ENCODE data around the gene MADD. TPM values are rescaled to one million over a fixed set of nuclear protein-coding genes. Genes with fewer than 3 reads are reported as not detected.

Gene MADD
- total and polyA plus RNA-seq, 10 of the 15 experiments (the other 5 are each of a cell fraction or from before 2014, with no cell fraction given) = 0.47 to 35.4 (median 17.6) TPM

DNA sequence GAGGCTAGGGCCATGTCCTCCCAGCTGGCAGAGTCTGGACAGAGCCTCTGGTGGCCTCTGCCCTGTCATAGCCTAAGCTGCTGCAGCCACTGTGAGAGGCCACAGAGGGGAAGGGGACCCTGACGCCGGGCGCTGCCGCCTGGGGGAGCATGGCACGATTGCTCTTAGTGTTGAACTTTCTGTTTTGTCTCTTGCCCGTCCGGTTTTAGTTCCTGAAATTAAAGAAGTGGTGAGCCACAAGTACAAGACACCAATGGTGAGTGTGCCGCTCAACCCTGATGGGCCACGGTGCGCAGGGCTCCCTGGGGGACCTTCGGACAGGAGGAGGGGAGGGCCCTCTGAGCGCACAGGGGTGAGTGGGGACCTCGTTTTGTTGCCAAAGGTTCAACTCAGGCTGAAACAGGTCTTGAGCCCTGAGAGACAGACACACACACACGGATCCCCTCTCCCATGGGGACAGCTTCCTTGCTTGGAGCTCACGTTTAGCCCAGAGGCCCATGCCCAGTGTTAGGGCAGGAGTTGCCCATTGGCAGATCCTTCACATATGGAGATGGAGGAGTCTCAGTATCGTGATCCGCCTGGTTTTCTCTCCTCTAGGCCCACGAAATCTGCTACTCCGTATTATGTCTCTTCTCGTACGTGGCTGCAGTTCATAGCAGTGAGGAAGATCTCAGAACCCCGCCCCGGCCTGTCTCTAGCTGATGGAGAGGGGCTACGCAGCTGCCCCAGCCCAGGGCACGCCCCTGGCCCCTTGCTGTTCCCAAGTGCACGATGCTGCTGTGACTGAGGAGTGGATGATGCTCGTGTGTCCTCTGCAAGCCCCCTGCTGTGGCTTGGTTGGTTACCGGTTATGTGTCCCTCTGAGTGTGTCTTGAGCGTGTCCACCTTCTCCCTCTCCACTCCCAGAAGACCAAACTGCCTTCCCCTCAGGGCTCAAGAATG is 58.8 kb downstream of the MADD start (continued):
- TF ChIP-seq CBX3 (IDR thresholded peaks at IDR 0.05; ENCODE audit: borderline replicate concordance, low read depth) = no peak
- TF ChIP-seq NFYB (IDR thresholded peaks at IDR 0.05; ENCODE audit: insufficient read depth, low read depth, low read length) = no peak
- TF ChIP-seq POLR2A (IDR thresholded peaks at IDR 0.05; ENCODE audit: low read depth, low read length) = peak; percentile 32; the same call in 1 of the 2 replicates

DNA sequence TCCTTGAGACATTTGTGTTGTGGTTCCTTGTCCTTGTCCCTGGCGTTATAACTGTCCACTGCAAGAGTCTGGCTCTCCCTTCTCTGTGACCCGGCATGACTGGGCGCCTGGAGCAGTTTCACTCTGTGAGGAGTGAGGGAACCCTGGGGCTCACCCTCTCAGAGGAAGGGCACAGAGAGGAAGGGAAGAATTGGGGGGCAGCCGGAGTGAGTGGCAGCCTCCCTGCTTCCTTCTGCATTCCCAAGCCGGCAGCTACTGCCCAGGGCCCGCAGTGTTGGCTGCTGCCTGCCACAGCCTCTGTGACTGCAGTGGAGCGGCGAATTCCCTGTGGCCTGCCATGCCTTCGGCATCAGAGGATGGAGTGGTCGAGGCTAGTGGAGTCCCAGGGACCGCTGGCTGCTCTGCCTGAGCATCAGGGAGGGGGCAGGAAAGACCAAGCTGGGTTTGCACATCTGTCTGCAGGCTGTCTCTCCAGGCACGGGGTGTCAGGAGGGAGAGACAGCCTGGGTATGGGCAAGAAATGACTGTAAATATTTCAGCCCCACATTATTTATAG is 59.6 kb downstream of the MADD start:
- H3K4me3 ChIP-seq = no peak overlapping the region
- no peak overlapping the region for H2AFZ ChIP-seq (ENCODE audit: control insufficient read depth, low read depth, low read length)
- no peaks in the 10 kb centered on the region for H3K79me2 ChIP-seq (ENCODE audit: control insufficient read depth, insufficient read depth, low read length)
- H3K27me3 ChIP-seq (replicated peaks in 1 of 2; ENCODE audit: control insufficient read depth in 2 of 2, insufficient read depth in 2 of 2, low read length in 1 of 2) = no peaks in the 10 kb centered on the region
- CTCF ChIA-PET = interaction anchor here (1.1 kb wide), 1 partner anchor 83 kb away, joined by 3 read pairs; no protein-coding TSS in a partner anchor
- RAD21 ChIA-PET (ENCODE audit: unreplicated experiment) = interaction anchor here (0.8 kb wide), 1 partner anchor 83 kb away, joined by 3 read pairs; no protein-coding TSS in a partner anchor
- H3K4me2 ChIP-seq (ENCODE audit: control insufficient read depth, insufficient read depth) = no peak overlapping the region
- ATAC-seq (no peak), FAIRE-seq (no peak), DNase-seq (ENCODE audit: low read depth, low spot score) (no peak)
- WGBS (ENCODE audit: insufficient coverage, insufficient replicate concordance, low lambda C conversion rate, missing lambda C conversion rate) = 89% methylated on average over 12 of the region's 12 CpGs
- SMC1A ChIA-PET (ENCODE audit: uncharacterized antibody, unreplicated experiment) = no interaction called here
- H3K9ac ChIP-seq (ENCODE audit: control insufficient read depth, insufficient read depth, low read length) = no peak overlapping the region
- H3K27ac ChIP-seq (ENCODE audit: control insufficient read depth, insufficient read depth) = no peak overlapping the region
- H3K36me3 ChIP-seq (ENCODE audit: control insufficient read depth in 2 of 2, insufficient read depth in 2 of 2, low read length in 1 of 2) = peaks cover 14 to 15% of the 10 kb centered on the region in 2 experiments
- in situ Hi-C loops (cut with MboI) (no loop called here), intact Hi-C loops (cut with micrococcal nuclease; ENCODE audit: unreplicated experiment) (loop anchor here (10.0 kb wide), 1 partner anchor 75 kb away; the partner anchor contains the start of gene SLC39A13)
- BruUV-seq (replicated peaks) = no TSS peak
- peaks cover 12% of the 10 kb centered on the region for H3K4me1 ChIP-seq (ENCODE audit: control insufficient read depth, insufficient read depth, low read length)
- POLR2A ChIA-PET = interaction anchor here (0.9 kb wide), 1 partner anchor 48 kb away, joined by 3 read pairs; no protein-coding TSS in a partner anchor
- H3K9me3 ChIP-seq (replicated peaks; ENCODE audit: control insufficient read depth, insufficient read depth, low read length) = no peaks in the 10 kb centered on the region
- no peaks in the 10 kb centered on the region for H4K20me1 ChIP-seq (ENCODE audit: control insufficient read depth, insufficient read depth)
- TF ChIP-seq SREBF1 (IDR thresholded peaks at IDR 0.05; ENCODE audit: low read length) (no peak), NFIC (IDR thresholded peaks at IDR 0.05; ENCODE audit: low read depth, low read length) (no peak), ZNF384 (IDR thresholded peaks at IDR 0.05; ENCODE audit: borderline replicate concordance, low read depth, low read length) (no peak), NBN (IDR thresholded peaks at IDR 0.05) (no peak), BACH1 (IDR thresholded peaks at IDR 0.05; ENCODE audit: borderline replicate concordance) (no peak), KAT2A (conservative IDR thresholded peaks at IDR 0.05; ENCODE audit: control insufficient read depth, low read depth, low read length) (no peak), ZNF217 (IDR thresholded peaks at IDR 0.05) (no peak), CREB1 (IDR thresholded peaks at IDR 0.05; ENCODE audit: low read depth) (no peak), SRF (IDR thresholded peaks at IDR 0.05; ENCODE audit: low read depth in 2 of 2, low read length in 2 of 2) (no peak), RAD51 (IDR thresholded peaks at IDR 0.05) (no peak), MTA3 (IDR thresholded peaks at IDR 0.05; ENCODE audit: borderline replicate concordance, low read length) (no peak), SIX5 (IDR thresholded peaks at IDR 0.05; ENCODE audit: low read depth, low read length, severe bottlenecking) (no peak), SPI1 (IDR thresholded peaks at IDR 0.05; ENCODE audit: borderline replicate concordance, insufficient read depth, low read depth, low read length) (no peak), IKZF2 (IDR thresholded peaks at IDR 0.05) (no peak)
- TF ChIP-seq, protein P1, sequence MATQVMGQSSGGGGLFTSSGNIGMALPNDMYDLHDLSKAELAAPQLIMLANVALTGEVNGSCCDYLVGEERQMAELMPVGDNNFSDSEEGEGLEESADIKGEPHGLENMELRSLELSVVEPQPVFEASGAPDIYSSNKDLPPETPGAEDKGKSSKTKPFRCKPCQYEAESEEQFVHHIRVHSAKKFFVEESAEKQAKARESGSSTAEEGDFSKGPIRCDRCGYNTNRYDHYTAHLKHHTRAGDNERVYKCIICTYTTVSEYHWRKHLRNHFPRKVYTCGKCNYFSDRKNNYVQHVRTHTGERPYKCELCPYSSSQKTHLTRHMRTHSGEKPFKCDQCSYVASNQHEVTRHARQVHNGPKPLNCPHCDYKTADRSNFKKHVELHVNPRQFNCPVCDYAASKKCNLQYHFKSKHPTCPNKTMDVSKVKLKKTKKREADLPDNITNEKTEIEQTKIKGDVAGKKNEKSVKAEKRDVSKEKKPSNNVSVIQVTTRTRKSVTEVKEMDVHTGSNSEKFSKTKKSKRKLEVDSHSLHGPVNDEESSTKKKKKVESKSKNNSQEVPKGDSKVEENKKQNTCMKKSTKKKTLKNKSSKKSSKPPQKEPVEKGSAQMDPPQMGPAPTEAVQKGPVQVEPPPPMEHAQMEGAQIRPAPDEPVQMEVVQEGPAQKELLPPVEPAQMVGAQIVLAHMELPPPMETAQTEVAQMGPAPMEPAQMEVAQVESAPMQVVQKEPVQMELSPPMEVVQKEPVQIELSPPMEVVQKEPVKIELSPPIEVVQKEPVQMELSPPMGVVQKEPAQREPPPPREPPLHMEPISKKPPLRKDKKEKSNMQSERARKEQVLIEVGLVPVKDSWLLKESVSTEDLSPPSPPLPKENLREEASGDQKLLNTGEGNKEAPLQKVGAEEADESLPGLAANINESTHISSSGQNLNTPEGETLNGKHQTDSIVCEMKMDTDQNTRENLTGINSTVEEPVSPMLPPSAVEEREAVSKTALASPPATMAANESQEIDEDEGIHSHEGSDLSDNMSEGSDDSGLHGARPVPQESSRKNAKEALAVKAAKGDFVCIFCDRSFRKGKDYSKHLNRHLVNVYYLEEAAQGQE (IDR thresholded peaks at IDR 0.05; ENCODE audit: low read depth, low read length) = no peak

Measured in GM12878 (cell line).